HepG2 (cell line): Measurements from ENCODE around the gene PDS5B. TPM values are rescaled to one million over a fixed set of nuclear protein-coding genes. Genes with fewer than 3 reads are reported as not detected.

Source experiments
- ATAC-seq: fragments of 200-7000 bp; cut with Tn5 transposase; 3 replicates; pipeline ENCODE4 v1.9.1; 2020; ENCODE audit warnings: mild to moderate bottlenecking, moderate library complexity
- BruUV-seq: library from RNA; stranded (reverse); fragments of 400-500 nt; replicated peaks from 2 replicates; lab custom pipeline; 2021; lab: Mats Ljungman, UMichigan
- CTCF ChIA-PET: fragments of 300-600 bp; formaldehyde crosslinking; extraction: SDS; loops from one replicate; lab custom pipeline; 2021; ENCODE audit warnings: low total read pairs, inconsistent platforms, low intra/inter-chr PET ratio; lab: Yijun Ruan, JAX
- POLR2A ChIA-PET: fragments of 350-600 bp; sonication (Branson Sonifier 250); formaldehyde crosslinking; loops from one replicate; lab custom pipeline; 2020; ENCODE audit warnings: antibody characterized with exemption, inconsistent platforms; lab: Yijun Ruan, JAX
- DNase-seq: peaks from one replicate; pipeline ENCODE4 v3.0.0-alpha.2; 2015; ENCODE audit warnings: low spot score
- FAIRE-seq: peaks from 3 replicates; lab custom pipeline; 2011; peaks lifted over from hg19 to GRCh38; lab: Jason Lieb, UNC
- H2AFZ ChIP-seq: one replicate; pipeline ENCODE4 v1.6.1; 2011; ENCODE audit warnings: low read length, inconsistent platforms
- H3K27ac ChIP-seq: fragments of 300-600 bp; 3 replicates; pipeline ENCODE4 v1.8.0; 2011; ENCODE audit warnings: mixed run types, mild to moderate bottlenecking, mixed read lengths, low read length, inconsistent platforms; ENCODE audit not compliant: insufficient read depth; ENCODE audit errors: extremely low read length
- H3K27me3 ChIP-seq, 2 experiments: fragments of 200-600 bp in 1 of 2; 2 replicates in 1 of 2; 3 replicates in 1 of 2; pipeline versions ENCODE4 v1.6.0 to v1.8.0; 2011; ENCODE audit warnings: low read length in 2 of 2, mild to moderate bottlenecking in 2 of 2, moderate library complexity in 2 of 2, inconsistent platforms in 1 of 2; ENCODE audit not compliant: insufficient read depth in 2 of 2, control insufficient read depth in 1 of 2
- H3K36me3 ChIP-seq, 2 experiments: fragments of 200-600 bp in 1 of 2; replicated peaks in 1 of 2; 2 replicates in 1 of 2; 3 replicates in 1 of 2; pipeline versions ENCODE4 v1.5.1 to v1.8.0; 2011; ENCODE audit warnings: low read length in 2 of 2, inconsistent platforms in 1 of 2; ENCODE audit not compliant: insufficient read depth in 2 of 2, control insufficient read depth in 1 of 2
- H3K4me1 ChIP-seq: 2 replicates; pipeline ENCODE4 v1.5.1; 2012; ENCODE audit warnings: low read length, inconsistent platforms; ENCODE audit not compliant: insufficient read depth
- H3K4me2 ChIP-seq: 2 replicates; pipeline ENCODE4 v1.6.0; 2011; ENCODE audit warnings: low read depth, low read length, inconsistent platforms
- H3K4me3 ChIP-seq, 3 experiments: fragments of 200-600 bp in 1 of 3; sonication (generic), shearing (Covaris generic) in 1 of 3; replicated peaks in 1 of 3; 2 replicates each; pipeline ENCODE4 v1.5.1; 2011 to 2016; ENCODE audit warnings: low read length in 3 of 3, inconsistent platforms in 2 of 3, low read depth in 2 of 3, mild to moderate bottlenecking in 2 of 3, control low read depth in 1 of 3, mixed read lengths in 1 of 3; ENCODE audit not compliant: insufficient read depth in 1 of 3
- H3K79me2 ChIP-seq: one replicate; pipeline ENCODE4 v1.6.1; 2011; ENCODE audit warnings: low read length, inconsistent platforms; ENCODE audit not compliant: insufficient read depth
- H3K9ac ChIP-seq: 2 replicates; pipeline ENCODE4 v1.6.0; 2011; ENCODE audit warnings: mild to moderate bottlenecking, low read depth, low read length, inconsistent platforms; ENCODE audit not compliant: insufficient read depth
- H3K9me3 ChIP-seq: 2 replicates; pipeline ENCODE4 v1.5.1; 2012; ENCODE audit warnings: mild to moderate bottlenecking, low read length
- H4K20me1 ChIP-seq: 2 replicates; pipeline ENCODE4 v1.6.0; 2011; ENCODE audit warnings: inconsistent platforms, mild to moderate bottlenecking, low read length, moderate library complexity; ENCODE audit not compliant: insufficient read depth
- CHD4 ChIP-seq: fragments of 200-600 bp; sonication (generic); IDR thresholded peaks from 2 replicates; pipeline ENCODE4 v1.7.0; 2017; ENCODE audit warnings: mild to moderate bottlenecking, low read length, borderline replicate concordance
- HNRNPH1 ChIP-seq: fragments of 200-400 bp; formaldehyde crosslinking; optimal IDR thresholded peaks from 2 replicates; pipeline ENCODE3; 2017; ENCODE audit warnings: mild to moderate bottlenecking, low read depth, low read length
- IKZF4 ChIP-seq: sonication (generic); formaldehyde crosslinking; IDR thresholded peaks from 2 replicates; pipeline ENCODE4 v1.5.1; 2020; ENCODE audit warnings: borderline replicate concordance, mild to moderate bottlenecking, low read depth, missing genetic modification reagents; ENCODE audit errors: not compliant biosample characterization
- ISX ChIP-seq: sonication (generic); formaldehyde crosslinking; conservative IDR thresholded peaks from 2 replicates; pipeline ENCODE4 v1.5.0; 2020; ENCODE audit warnings: missing genetic modification reagents
- LCORL ChIP-seq, 2 experiments: fragments of 450-650 bp in 1 of 2; sonication (generic) in 1 of 2; formaldehyde crosslinking in 1 of 2; IDR thresholded peaks; 2 replicates each; pipeline versions ENCODE4 v1.5.0 to v1.6.1; 2017 to 2020; ENCODE audit warnings: antibody characterized with exemption in 1 of 2, missing genetic modification reagents in 1 of 2
- MIER2 ChIP-seq: IDR thresholded peaks from 2 replicates; pipeline ENCODE4 v1.6.1; 2016; ENCODE audit warnings: missing biosample characterization, missing genetic modification reagents
- NFE2L2 ChIP-seq: fragments of 150-350 bp; IDR thresholded peaks from 2 replicates; pipeline ENCODE4 v1.6.1; 2014; ENCODE audit warnings: low read length
- SOX6 ChIP-seq, 2 experiments: fragments of 450-650 bp in 1 of 2; sonication (generic) in 1 of 2; formaldehyde crosslinking in 1 of 2; IDR thresholded peaks; 2 replicates each; pipeline versions ENCODE4 v1.4.0 to v1.6.1; 2017 to 2020; ENCODE audit warnings: antibody characterized with exemption in 1 of 2, mild to moderate bottlenecking in 1 of 2, missing genetic modification reagents in 1 of 2
- SP1 ChIP-seq, 2 experiments: fragments of 450-650 bp in 1 of 2; sonication (generic) in 1 of 2; formaldehyde crosslinking in 1 of 2; IDR thresholded peaks; 2 replicates each; pipeline versions ENCODE4 v1.4.0 to v1.6.1; 2016 to 2020; ENCODE audit warnings: missing genetic modification reagents in 1 of 2
- SSRP1 ChIP-seq: IDR thresholded peaks from 2 replicates; pipeline ENCODE4 v1.6.1; 2016; ENCODE audit warnings: control low read depth
- TAF15 ChIP-seq: fragments of 200-400 bp; formaldehyde crosslinking; IDR thresholded peaks from one replicate; pipeline ENCODE4 v1.6.1; 2018; ENCODE audit warnings: mild to moderate bottlenecking, low read depth, low read length; ENCODE audit not compliant: poor library complexity, severe bottlenecking
- ZBTB1 ChIP-seq: sonication (generic); formaldehyde crosslinking; IDR thresholded peaks from 2 replicates; pipeline ENCODE4 v1.4.0; 2020; ENCODE audit warnings: missing genetic modification reagents, borderline replicate concordance
- ZBTB38 ChIP-seq: sonication (generic); formaldehyde crosslinking; IDR thresholded peaks from 2 replicates; pipeline ENCODE4 v1.5.1; 2020; ENCODE audit warnings: mild to moderate bottlenecking, missing genetic modification reagents
- ZNF12 ChIP-seq: sonication (generic); formaldehyde crosslinking; IDR thresholded peaks from 2 replicates; pipeline ENCODE4 v1.5.0; 2020; ENCODE audit warnings: missing genetic modification reagents
- ZNF326 ChIP-seq: sonication (generic); formaldehyde crosslinking; IDR thresholded peaks from 2 replicates; pipeline ENCODE4 v1.4.0; 2020; ENCODE audit warnings: missing genetic modification reagents, borderline replicate concordance
- ZNF382 ChIP-seq: sonication (generic); formaldehyde crosslinking; IDR thresholded peaks from 2 replicates; pipeline ENCODE4 v1.5.0; 2020; ENCODE audit warnings: missing genetic modification reagents, mild to moderate bottlenecking, borderline replicate concordance
- ZNF577 ChIP-seq: sonication (generic); formaldehyde crosslinking; IDR thresholded peaks from 2 replicates; pipeline ENCODE4 v1.4.0; 2020; ENCODE audit warnings: mild to moderate bottlenecking, low read depth, missing genetic modification reagents, borderline replicate concordance
- ZNF629 ChIP-seq: sonication (generic); formaldehyde crosslinking; conservative IDR thresholded peaks from 2 replicates; pipeline ENCODE4 v1.5.0; 2020; ENCODE audit warnings: missing genetic modification reagents
- ZNF839 ChIP-seq: sonication (generic); formaldehyde crosslinking; IDR thresholded peaks from 2 replicates; pipeline ENCODE4 v1.4.0; 2020; ENCODE audit warnings: missing genetic modification reagents, mild to moderate bottlenecking, borderline replicate concordance
- ZNF850 ChIP-seq: sonication (generic); formaldehyde crosslinking; conservative IDR thresholded peaks from 2 replicates; pipeline ENCODE4 v1.9.0; 2021; ENCODE audit warnings: mild to moderate bottlenecking, missing genetic modification reagents
- WGBS: methylation state at CpG from one replicate; pipeline ENCODE4 v1.1.6; 2017; ENCODE audit warnings: low lambda C conversion rate; 5-methylcytosine and 5-hydroxymethylcytosine counted together
- in situ Hi-C: cut with HindIII; loops from 2 replicates; pipeline ENCODE4 v1.10.0; 2017; ENCODE audit warnings: low pct_unique_long_range_greater_than_20kb; ENCODE audit not compliant: extremely low pct_ligation_motif_present
- intact Hi-C: fragments of 100-400 bp; cut with micrococcal nuclease; formaldehyde crosslinking; loops from one replicate; pipeline ENCODE4 v1.10.0; 2022; ENCODE audit not compliant: unreplicated experiment
- polyA plus RNA-seq, 8 experiments: library from polyadenylated mRNA; depleted of rRNA in 3 of 8; stranded (reverse) in 7 of 8; unstranded in 1 of 8; fragments of >200 nt; fragmentation: Illumina TruSeq in 4 of 8; extraction: Trizol in 4 of 8; gene quantifications; 2 replicates each; pipeline versions ENCODE4 v1.2.1 to v1.2.3, GENCODE V29; 2011 to 2016; ENCODE audit warnings: low read depth in 4 of 8, missing spikeins in 1 of 8, mixed read lengths in 1 of 8; ENCODE audit not compliant: insufficient read depth in 1 of 8
- total RNA-seq, 5 experiments: library from RNA; depleted of rRNA; stranded (reverse); fragments of >200 nt; fragmentation: Illumina TruSeq; extraction: Trizol; gene quantifications; 2 replicates each; pipeline ENCODE4 v1.2.3, GENCODE V29; 2016; ENCODE audit warnings: low read depth in 1 of 5
- TF ChIP-seq, protein P1 (sequence below): IDR thresholded peaks from 2 replicates; pipeline ENCODE4 v1.6.1; 2016; ENCODE audit warnings: missing compliant biosample characterization, missing genetic modification reagents, borderline replicate concordance
- TF ChIP-seq, protein P2 (sequence below): sonication (generic); formaldehyde crosslinking; IDR thresholded peaks from 2 replicates; pipeline ENCODE4 v1.8.1; 2023; ENCODE audit warnings: mild to moderate bottlenecking, moderate library complexity, missing genetic modification reagents
- TF ChIP-seq, protein P3 (sequence below): sonication (generic); formaldehyde crosslinking; IDR thresholded peaks from 2 replicates; pipeline ENCODE4 v1.4.0; 2020; ENCODE audit warnings: mild to moderate bottlenecking, missing genetic modification reagents

PDS5B gene
- total and polyA plus RNA-seq, 2 of the 13 experiments (the other 11 are each of a cell fraction or from before 2014, with no cell fraction given), result 5.8 to 24.6 TPM

GRCh38 chr13:32783067-32783466, 196.8 kb downstream of the PDS5B start (continued):
- TF ChIP-seq, protein P1, sequence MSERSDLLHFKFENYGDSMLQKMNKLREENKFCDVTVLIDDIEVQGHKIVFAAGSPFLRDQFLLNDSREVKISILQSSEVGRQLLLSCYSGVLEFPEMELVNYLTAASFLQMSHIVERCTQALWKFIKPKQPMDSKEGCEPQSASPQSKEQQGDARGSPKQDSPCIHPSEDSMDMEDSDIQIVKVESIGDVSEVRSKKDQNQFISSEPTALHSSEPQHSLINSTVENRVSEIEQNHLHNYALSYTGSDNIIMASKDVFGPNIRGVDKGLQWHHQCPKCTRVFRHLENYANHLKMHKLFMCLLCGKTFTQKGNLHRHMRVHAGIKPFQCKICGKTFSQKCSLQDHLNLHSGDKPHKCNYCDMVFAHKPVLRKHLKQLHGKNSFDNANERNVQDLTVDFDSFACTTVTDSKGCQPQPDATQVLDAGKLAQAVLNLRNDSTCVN (CRISPR knock-in tag), result no peak
- TF ChIP-seq ZNF382 (CRISPR knock-in tag) (no peak), ZNF850 (CRISPR knock-in tag) (no peak)
- TF ChIP-seq, protein P2, sequence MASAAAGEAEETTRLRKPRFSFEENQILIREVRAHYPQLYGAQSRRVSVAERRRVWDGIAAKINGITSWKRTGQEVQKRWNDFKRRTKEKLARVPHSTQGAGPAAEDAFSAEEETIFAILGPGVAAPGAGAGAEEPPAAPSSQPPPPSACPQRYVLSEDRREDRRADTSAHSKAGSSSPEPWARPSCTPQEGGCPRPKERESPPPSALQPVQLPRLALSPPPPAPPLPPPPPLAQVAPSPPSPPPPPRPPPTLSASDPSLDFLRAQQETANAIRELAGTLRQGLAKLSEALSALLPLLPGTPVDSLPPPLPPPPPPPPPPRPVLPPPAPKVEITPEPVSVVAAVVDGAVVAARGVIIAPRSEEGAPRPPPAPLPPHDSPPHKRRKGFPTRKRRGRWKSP, result no peak
- TF ChIP-seq, protein P3, sequence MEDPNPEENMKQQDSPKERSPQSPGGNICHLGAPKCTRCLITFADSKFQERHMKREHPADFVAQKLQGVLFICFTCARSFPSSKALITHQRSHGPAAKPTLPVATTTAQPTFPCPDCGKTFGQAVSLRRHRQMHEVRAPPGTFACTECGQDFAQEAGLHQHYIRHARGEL, result no peak

- peak; percentile 63 for ATAC-seq
- no peaks in the 10 kb centered on the region for H3K9me3 ChIP-seq
- peaks cover 20% of the 10 kb centered on the region for H3K4me1 ChIP-seq
- peak; percentile 5 for DNase-seq
- no peak overlapping the region for H3K4me3 ChIP-seq
- no peak overlapping the region for H3K27ac ChIP-seq
- peak; percentile 30 for FAIRE-seq
- intact Hi-C loops (no loop called here), in situ Hi-C loops (no loop called here)
- ChIA-PET CTCF (no interaction called here), POLR2A (no interaction called here)
- H4K20me1 ChIP-seq, result no peaks in the 10 kb centered on the region; the same call in 1 of the 2 replicates
- no peak overlapping the region for H3K9ac ChIP-seq
- no peak overlapping the region for H3K4me2 ChIP-seq
- WGBS, result 81% methylated on average over 3 of the region's 3 CpGs
- H3K79me2 ChIP-seq, result no peaks in the 10 kb centered on the region
- H2AFZ ChIP-seq, result no peak overlapping the region
- no peaks in the 10 kb centered on the region; a peak in 1 of 5 replicates for H3K27me3 ChIP-seq
- H3K36me3 ChIP-seq, result no peaks in the 10 kb centered on the region
- BruUV-seq, result no TSS peak
- TF ChIP-seq ZBTB38 (CRISPR knock-in tag) (no peak), SOX6 (IDR thresholded peaks at IDR 0.05) (no peak), SOX6 (CRISPR knock-in tag; IDR thresholded peaks at IDR 0.05) (no peak), NFE2L2 (no peak), SSRP1 (CRISPR knock-in tag) (no peak), HNRNPH1 (no peak), LCORL (IDR thresholded peaks at IDR 0.05) (no peak), LCORL (CRISPR knock-in tag; IDR thresholded peaks at IDR 0.05) (no peak), IKZF4 (no peak), MIER2 (CRISPR knock-in tag) (0 out of 2 replicates have a peak, but pooled peaks have one; percentile 16), ZNF12 (CRISPR knock-in tag) (no peak), ZNF629 (CRISPR knock-in tag) (no peak), TAF15 (no peak), ISX (CRISPR knock-in tag) (no peak), ZNF326 (no peak), CHD4 (no peak), ZNF839 (CRISPR knock-in tag) (no peak), ZBTB1 (CRISPR knock-in tag) (no peak), SP1 (IDR thresholded peaks at IDR 0.05) (no peak), SP1 (CRISPR knock-in tag; IDR thresholded peaks at IDR 0.05) (no peak), ZNF577 (no peak)
Observed at GRCh38 chr13:32790731-32791130, 204.5 kb downstream of the PDS5B start.
